PC-9 (cell line): ENCODE measurements around the gene BCAS3. TPM values are rescaled to one million over a fixed set of nuclear protein-coding genes. Genes with fewer than 3 reads are reported as not detected.

Experiments used
- BruUV-seq: library from RNA; stranded (reverse); fragments of 400-500 nt; replicated peaks from 2 replicates; lab custom pipeline; 2021; lab: Mats Ljungman, UMichigan
- CTCF ChIA-PET: fragments of 300-600 bp; sonication (Branson Sonifier 250); formaldehyde crosslinking; loops from one replicate; lab custom pipeline; 2022; ENCODE audit warnings: antibody characterized with exemption; lab: Charles Lee
- POLR2A ChIA-PET: fragments of 300-600 bp; sonication (Branson Sonifier 250); formaldehyde crosslinking; loops from one replicate; lab custom pipeline; 2022; ENCODE audit warnings: antibody characterized with exemption; ENCODE audit not compliant: unreplicated experiment; lab: Charles Lee
- DNase-seq, 2 experiments: peaks; one replicate each; pipeline versions ENCODE4 v3.0.0 to v3.0.0-alpha.2; 2015 to 2022; ENCODE audit warnings: mixed read lengths in 1 of 2
- H2AFZ ChIP-seq: fragments of 200-600 bp; sonication (generic); 2 replicates; pipeline ENCODE4 v1.8.1; 2017; ENCODE audit warnings: antibody characterized with exemption
- H3F3A ChIP-seq: fragments of 200-600 bp; sonication (generic); 2 replicates; pipeline ENCODE4 v1.8.1; 2017; ENCODE audit warnings: antibody characterized with exemption, mild to moderate bottlenecking, low read depth; ENCODE audit not compliant: insufficient read depth
- H3K27ac ChIP-seq: fragments of 200-600 bp; sonication (generic); 2 replicates; pipeline ENCODE4 v1.6.1; 2016; ENCODE audit warnings: mixed run types
- H3K27me3 ChIP-seq: fragments of 200-600 bp; sonication (generic); 2 replicates; pipeline ENCODE4 v1.6.1; 2016; ENCODE audit warnings: low read depth, mixed run types; ENCODE audit not compliant: insufficient read depth
- H3K36me3 ChIP-seq: fragments of 200-600 bp; sonication (generic); 2 replicates; pipeline ENCODE4 v1.6.1; 2016; ENCODE audit warnings: low read depth, mixed run types
- H3K4me1 ChIP-seq: fragments of 200-600 bp; sonication (generic); replicated peaks from 2 replicates; pipeline ENCODE4 v1.6.1; 2016; ENCODE audit warnings: mixed run types; ENCODE audit not compliant: insufficient read depth
- H3K4me2 ChIP-seq: fragments of 200-600 bp; sonication (generic); 2 replicates; pipeline ENCODE4 v1.6.1; 2017; ENCODE audit warnings: mixed run types
- H3K4me3 ChIP-seq: fragments of 200-600 bp; sonication (generic); 2 replicates; pipeline ENCODE4 v1.6.1; 2016; ENCODE audit warnings: mixed run types
- H3K79me2 ChIP-seq: fragments of 200-600 bp; sonication (generic); 2 replicates; pipeline ENCODE4 v1.6.1; 2017; ENCODE audit warnings: low read depth, mixed run types
- H3K9me2 ChIP-seq: fragments of 200-600 bp; sonication (generic); 2 replicates; pipeline ENCODE4 v1.8.1; 2017; ENCODE audit warnings: mild to moderate bottlenecking; ENCODE audit not compliant: insufficient read depth
- H3K9me3 ChIP-seq: fragments of 200-600 bp; sonication (generic); 2 replicates; pipeline ENCODE4 v1.8.1; 2016; ENCODE audit warnings: low read depth; ENCODE audit not compliant: insufficient read depth
- H4K20me1 ChIP-seq: fragments of 200-600 bp; sonication (generic); 2 replicates; pipeline ENCODE4 v1.8.1; 2017; ENCODE audit not compliant: insufficient read depth
- EZH2 ChIP-seq: fragments of 200-600 bp; sonication (generic); IDR thresholded peaks from 2 replicates; pipeline ENCODE4 v1.8.0; 2017; ENCODE audit warnings: antibody characterized with exemption, low read depth
- intact Hi-C: fragments of 100-400 bp; cut with micrococcal nuclease; formaldehyde crosslinking; loops from one replicate; pipeline ENCODE4 v1.10.0; 2022; ENCODE audit not compliant: unreplicated experiment
- total RNA-seq: library from RNA; stranded (reverse); gene quantifications from 2 replicates; pipeline ENCODE4 v1.2.3, GENCODE V29; 2021
- TF ChIP-seq, protein P1 (sequence below): fragments of 200-600 bp; sonication (generic); conservative IDR thresholded peaks from 2 replicates; pipeline ENCODE4 v1.6.1; 2017; ENCODE audit warnings: mixed run types, antibody characterized with exemption, mild to moderate bottlenecking, moderate library complexity

Gene BCAS3
- total RNA-seq, 1 experiment from 2014 or later: 26.0 TPM

DNA sequence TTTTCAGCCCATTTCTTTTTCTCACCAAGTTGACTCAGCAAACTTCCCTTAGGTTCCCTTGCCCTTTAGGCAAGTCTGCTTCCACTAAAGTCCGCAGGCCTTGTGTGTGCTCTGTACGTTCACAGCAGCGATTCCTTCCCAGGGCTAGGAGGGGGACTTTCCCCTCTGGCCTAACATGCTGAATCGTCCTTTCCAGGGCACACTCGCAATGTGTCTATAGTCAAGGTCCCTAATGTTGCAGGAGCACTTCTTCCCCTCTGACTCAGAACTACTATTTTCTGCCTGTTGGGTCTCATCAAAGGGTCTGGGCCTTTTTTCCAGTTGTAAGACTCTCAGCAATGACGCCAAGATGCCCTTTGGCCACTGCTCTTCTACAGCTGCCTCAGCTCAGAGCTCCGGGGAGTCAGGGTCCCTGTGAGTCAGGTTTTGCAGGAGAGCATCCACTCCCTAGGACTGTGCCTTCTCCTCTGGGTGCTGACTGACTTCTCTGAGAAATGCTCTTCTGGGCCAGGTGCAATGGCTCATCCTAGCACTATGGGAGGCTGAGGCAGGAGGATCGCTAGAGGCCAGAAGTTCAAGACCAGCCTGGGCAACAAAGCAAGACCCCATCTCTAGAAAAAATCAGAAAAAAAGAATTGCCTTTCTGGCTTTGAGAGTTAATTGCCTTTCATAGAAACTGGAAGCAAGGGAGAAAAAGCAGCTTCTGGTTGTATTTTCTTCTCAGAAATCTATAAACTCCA, 657.6 kb downstream of the BCAS3 start:
- no peak for DNase-seq
- CTCF ChIA-PET: interaction anchor here (0.6 kb wide), 1 partner anchor 85 kb away, joined by 3 read pairs; no protein-coding TSS in a partner anchor
- H3K4me2 ChIP-seq: no peak overlapping the region

DNA sequence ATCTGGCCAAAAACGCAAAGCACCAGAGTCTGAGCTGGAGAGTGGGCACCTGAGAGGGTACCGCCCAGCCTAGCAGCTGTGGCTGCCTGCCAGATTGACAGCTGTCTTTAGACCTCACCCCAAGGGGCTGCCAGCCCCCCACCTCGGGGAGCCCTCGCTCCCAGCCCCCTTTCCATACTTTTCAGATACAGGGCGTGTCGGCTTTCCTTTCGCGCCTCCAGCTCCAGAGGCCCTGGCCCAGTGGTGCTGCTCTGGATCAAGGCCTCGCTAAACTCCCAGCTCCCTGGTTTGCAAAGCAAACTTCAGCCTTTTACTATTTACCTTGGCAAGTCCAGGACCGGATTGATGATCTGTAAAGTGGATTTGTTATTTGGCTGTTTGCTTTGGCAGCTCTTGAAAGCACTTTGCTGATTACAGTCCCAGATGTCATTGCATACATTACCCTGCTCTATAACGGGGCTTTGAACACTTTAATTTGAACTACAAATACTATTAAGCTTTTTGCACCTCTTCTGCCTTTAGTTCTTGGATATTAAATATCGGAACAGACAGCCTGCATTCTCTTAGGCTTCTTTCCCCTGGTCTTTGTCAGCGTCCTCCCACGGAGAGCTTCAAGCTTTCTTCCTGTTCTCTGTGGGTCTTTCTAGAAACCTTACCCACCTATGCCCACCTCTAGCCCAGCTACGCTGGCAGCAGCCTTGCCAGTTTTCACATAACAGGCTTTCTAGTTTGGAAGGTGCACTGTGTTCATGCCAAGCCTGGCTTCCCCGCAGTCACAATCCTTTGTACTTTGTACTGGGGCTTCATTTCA, 658.4 kb downstream of the BCAS3 start:
- Histone ChIP-seq H3K4me2 (no peak overlapping the region), H3K36me3 (no peaks in the 10 kb centered on the region), H3K79me2 (no peaks in the 10 kb centered on the region), H3K4me3 (no peak overlapping the region), H2AFZ (no peak overlapping the region), H3F3A (peaks cover 11% of the 10 kb centered on the region), H3K27me3 (no peaks in the 10 kb centered on the region), H3K4me1 (peaks cover 24% of the 10 kb centered on the region), H3K27ac (no peak overlapping the region), H3K9me3 (no peaks in the 10 kb centered on the region), H4K20me1 (no peaks in the 10 kb centered on the region), H3K9me2 (no peaks in the 10 kb centered on the region)
- ChIA-PET CTCF (interaction anchor here (0.6 kb wide), 1 partner anchor 86 kb away, joined by 3 read pairs; no protein-coding TSS in a partner anchor), POLR2A (no interaction called here)
- BruUV-seq: no TSS peak
- TF ChIP-seq, protein P1, sequence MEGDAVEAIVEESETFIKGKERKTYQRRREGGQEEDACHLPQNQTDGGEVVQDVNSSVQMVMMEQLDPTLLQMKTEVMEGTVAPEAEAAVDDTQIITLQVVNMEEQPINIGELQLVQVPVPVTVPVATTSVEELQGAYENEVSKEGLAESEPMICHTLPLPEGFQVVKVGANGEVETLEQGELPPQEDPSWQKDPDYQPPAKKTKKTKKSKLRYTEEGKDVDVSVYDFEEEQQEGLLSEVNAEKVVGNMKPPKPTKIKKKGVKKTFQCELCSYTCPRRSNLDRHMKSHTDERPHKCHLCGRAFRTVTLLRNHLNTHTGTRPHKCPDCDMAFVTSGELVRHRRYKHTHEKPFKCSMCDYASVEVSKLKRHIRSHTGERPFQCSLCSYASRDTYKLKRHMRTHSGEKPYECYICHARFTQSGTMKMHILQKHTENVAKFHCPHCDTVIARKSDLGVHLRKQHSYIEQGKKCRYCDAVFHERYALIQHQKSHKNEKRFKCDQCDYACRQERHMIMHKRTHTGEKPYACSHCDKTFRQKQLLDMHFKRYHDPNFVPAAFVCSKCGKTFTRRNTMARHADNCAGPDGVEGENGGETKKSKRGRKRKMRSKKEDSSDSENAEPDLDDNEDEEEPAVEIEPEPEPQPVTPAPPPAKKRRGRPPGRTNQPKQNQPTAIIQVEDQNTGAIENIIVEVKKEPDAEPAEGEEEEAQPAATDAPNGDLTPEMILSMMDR: no peak
- no peak for TF ChIP-seq EZH2
- no peak for DNase-seq
- intact Hi-C loops: no loop called here

More for the DNA sequence above, 657.6 kb downstream of the BCAS3 start:
- Histone ChIP-seq H3K27me3 (no peaks in the 10 kb centered on the region), H3K9me3 (no peaks in the 10 kb centered on the region), H2AFZ (no peak overlapping the region), H3K4me3 (no peak overlapping the region), H3K36me3 (no peaks in the 10 kb centered on the region), H3K4me1 (peaks cover 24% of the 10 kb centered on the region), H3K27ac (no peak overlapping the region), H3K79me2 (no peaks in the 10 kb centered on the region), H3K9me2 (no peaks in the 10 kb centered on the region), H4K20me1 (no peaks in the 10 kb centered on the region), H3F3A (peaks cover 11% of the 10 kb centered on the region)
- intact Hi-C loops: no loop called here
- POLR2A ChIA-PET: no interaction called here
- BruUV-seq: no TSS peak
- TF ChIP-seq, protein P1: no peak
- TF ChIP-seq EZH2: no peak

DNA sequence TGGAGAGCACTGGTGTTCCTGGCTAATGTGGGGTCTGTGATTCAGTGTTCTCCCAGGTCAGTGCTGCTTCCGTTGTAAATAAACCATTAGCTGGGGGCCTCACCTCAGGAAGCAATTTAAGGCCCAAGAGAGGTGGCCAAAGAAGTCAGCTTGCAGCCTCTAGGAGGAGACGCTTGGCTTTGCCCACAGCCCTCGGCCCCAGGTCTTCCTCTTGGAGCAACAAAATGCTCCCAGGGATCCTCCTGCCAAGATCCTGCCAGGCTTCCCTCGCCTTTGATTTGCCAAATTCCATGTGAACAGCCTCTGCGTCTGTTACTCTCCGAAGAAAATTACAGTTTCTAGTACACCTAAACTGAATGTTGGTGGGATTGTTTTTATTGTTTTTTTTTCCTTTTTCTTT, 659.6 kb downstream of the BCAS3 start:
- Histone ChIP-seq H3F3A (peaks cover 11% of the 10 kb centered on the region), H3K27me3 (no peaks in the 10 kb centered on the region), H3K4me1 (peaks cover 24% of the 10 kb centered on the region), H3K79me2 (no peaks in the 10 kb centered on the region), H3K9me3 (no peaks in the 10 kb centered on the region), H4K20me1 (no peaks in the 10 kb centered on the region), H3K27ac (peak overlapping the region; percentile 74), H3K4me2 (peak overlapping the region; percentile 75), H3K36me3 (no peaks in the 10 kb centered on the region), H2AFZ (no peak overlapping the region), H3K4me3 (no peak overlapping the region), H3K9me2 (no peaks in the 10 kb centered on the region)
- ChIA-PET POLR2A (interaction anchor here (0.6 kb wide), 1 partner anchor 263 kb away, joined by 13 read pairs; no protein-coding TSS in a partner anchor), CTCF (no interaction called here)
- no TSS peak for BruUV-seq
- intact Hi-C loops: no loop called here
- TF ChIP-seq EZH2: no peak
- TF ChIP-seq, protein P1: no peak
- no peak for DNase-seq
